ENCODE measurements around the gene TCP11. TPM values are rescaled to one million over a fixed set of nuclear protein-coding genes. Genes with fewer than 3 reads are reported as not detected.
"Not testable (repeated sequence)": the region's sequence is repeated elsewhere in the genome, so short reads cannot be mapped to it uniquely, and the experiment has no call there.

TCP11 gene
- polyA plus RNA-seq, 1 of the 3 experiments (the other 2 are of a cell fraction) = 0.16 TPM

DNA sequence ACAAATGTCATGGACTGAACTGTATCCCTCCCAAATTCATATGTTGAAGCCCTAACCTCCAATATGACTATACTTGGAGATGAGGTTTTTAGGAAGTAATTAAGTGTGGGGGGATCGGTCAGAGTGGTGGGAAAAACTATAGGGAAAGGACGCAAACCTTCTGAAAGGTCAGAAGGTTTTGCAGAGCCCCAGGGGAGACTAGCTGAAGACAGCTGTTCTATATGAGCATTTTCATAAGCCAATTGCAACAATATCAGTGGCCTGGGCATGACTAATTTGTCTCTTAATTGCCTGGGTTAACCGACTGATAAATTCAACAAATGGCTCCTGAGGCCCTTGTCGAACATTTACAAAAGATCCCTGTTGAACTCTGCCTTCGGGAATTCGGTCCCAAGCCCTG is 35.1 kb downstream of the TCP11 start:
- H3K9me3 ChIP-seq; H3K79me2 ChIP-seq (ENCODE audit: insufficient read depth); H3K36me3 ChIP-seq (replicated peaks in 1 of 2; ENCODE audit: control insufficient read depth in 1 of 2, insufficient read depth in 2 of 2, low read length in 1 of 2); H3K9ac ChIP-seq; H3K27ac ChIP-seq (ENCODE audit: low read depth in 2 of 2, low read length in 1 of 2); H2AFZ ChIP-seq (ENCODE audit: low read depth); H3K9me2 ChIP-seq; POLR2A ChIA-PET; H3F3A ChIP-seq (replicated peaks; ENCODE audit: insufficient read depth); H3K4me3 ChIP-seq (ENCODE audit: low read depth in 2 of 2, low read length in 1 of 2); DNase-seq; H3K4me1 ChIP-seq (ENCODE audit: control insufficient read depth in 1 of 2, insufficient read depth in 2 of 2, low read depth in 1 of 2, low read length in 1 of 2); H4K20me1 ChIP-seq (ENCODE audit: insufficient read depth); H3K27me3 ChIP-seq (ENCODE audit: insufficient read depth); H3K4me2 ChIP-seq: not testable (repeated sequence)
- CTCF ChIA-PET = interaction anchor here (1.1 to 1.6 kb wide), 2 partner anchors 34 to 122 kb away, joined by 3 to 4 read pairs; no protein-coding TSS in a partner anchor
- 49% methylated on average over 6 of the region's 6 CpGs for WGBS (ENCODE audit: low lambda C conversion rate)

DNA sequence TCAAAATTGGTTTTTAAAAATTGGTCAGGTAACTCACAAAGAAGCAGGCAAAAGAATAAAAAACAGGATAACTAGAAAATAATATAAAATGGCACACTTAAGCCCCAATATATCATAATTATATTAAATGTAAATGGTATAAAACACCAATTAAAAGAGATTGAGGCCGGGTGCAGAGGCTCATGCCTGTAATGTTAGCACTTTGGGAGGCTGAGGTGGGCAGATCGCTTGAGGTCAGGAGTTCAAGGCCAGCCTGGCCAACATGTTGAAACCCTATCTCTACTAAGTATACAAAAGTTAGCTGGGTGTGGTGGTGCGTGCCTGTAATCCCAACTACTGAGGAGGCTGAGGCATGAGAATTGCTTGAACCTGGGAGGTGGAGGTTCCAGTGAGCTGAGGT is 36.1 kb downstream of the TCP11 start:
- ChIA-PET POLR2A (no interaction called here), CTCF (interaction anchor here (1.1 kb wide), 1 partner anchor 35 kb away, joined by 3 read pairs; no protein-coding TSS in a partner anchor)
- no peak for DNase-seq

More for the DNA sequence above, 36.1 kb downstream of the TCP11 start:
- Histone ChIP-seq H3K36me3 (replicated peaks in 1 of 2; ENCODE audit: control insufficient read depth in 1 of 2, insufficient read depth in 2 of 2, low read length in 1 of 2) (no peaks in the 10 kb centered on the region), H2AFZ (ENCODE audit: low read depth) (no peak overlapping the region), H3K4me2 (no peak overlapping the region), H3K27ac (ENCODE audit: low read depth in 2 of 2, low read length in 1 of 2) (no peak overlapping the region), H4K20me1 (ENCODE audit: insufficient read depth) (no peaks in the 10 kb centered on the region), H3K9me3 (0 out of 2 replicates have a peak, but pooled peaks cover 6% of the 10 kb centered on the region), H3K4me3 (ENCODE audit: low read depth in 2 of 2, low read length in 1 of 2) (no peak overlapping the region), H3K9me2 (no peaks in the 10 kb centered on the region), H3K27me3 (ENCODE audit: insufficient read depth) (no peaks in the 10 kb centered on the region), H3F3A (replicated peaks; ENCODE audit: insufficient read depth) (no peaks in the 10 kb centered on the region), H3K4me1 (ENCODE audit: control insufficient read depth in 1 of 2, insufficient read depth in 2 of 2, low read depth in 1 of 2, low read length in 1 of 2) (no peaks in the 10 kb centered on the region), H3K79me2 (ENCODE audit: insufficient read depth) (no peaks in the 10 kb centered on the region), H3K9ac (no peak overlapping the region)
- WGBS (ENCODE audit: low lambda C conversion rate) = 72% methylated on average over 3 of the region's 3 CpGs
- TF ChIP-seq RFX5 (IDR thresholded peaks at IDR 0.05; ENCODE audit: low read length) (no peak), NRF1 (IDR thresholded peaks at IDR 0.05; ENCODE audit: low read depth, low read length) (no peak), TAF1 (IDR thresholded peaks at IDR 0.05; ENCODE audit: borderline replicate concordance, low read depth, low read length) (no peak), TEAD4 (IDR thresholded peaks at IDR 0.05; ENCODE audit: borderline replicate concordance, insufficient read depth) (no peak), FOSL2 (IDR thresholded peaks at IDR 0.05; ENCODE audit: borderline replicate concordance, low read depth) (no peak), RCOR1 (IDR thresholded peaks at IDR 0.05; ENCODE audit: low read length) (no peak), FOXJ3 (CRISPR knock-in tag; IDR thresholded peaks at IDR 0.05) (no peak), ELF1 (IDR thresholded peaks at IDR 0.05) (no peak), SMC3 (IDR thresholded peaks at IDR 0.05; ENCODE audit: low read depth, low read length) (no peak), NFIC (IDR thresholded peaks at IDR 0.05; ENCODE audit: borderline replicate concordance) (no peak), JUND (IDR thresholded peaks at IDR 0.05) (no peak), RXRA (IDR thresholded peaks at IDR 0.05; ENCODE audit: borderline replicate concordance, low read depth) (no peak)
- TF ChIP-seq, protein P1, sequence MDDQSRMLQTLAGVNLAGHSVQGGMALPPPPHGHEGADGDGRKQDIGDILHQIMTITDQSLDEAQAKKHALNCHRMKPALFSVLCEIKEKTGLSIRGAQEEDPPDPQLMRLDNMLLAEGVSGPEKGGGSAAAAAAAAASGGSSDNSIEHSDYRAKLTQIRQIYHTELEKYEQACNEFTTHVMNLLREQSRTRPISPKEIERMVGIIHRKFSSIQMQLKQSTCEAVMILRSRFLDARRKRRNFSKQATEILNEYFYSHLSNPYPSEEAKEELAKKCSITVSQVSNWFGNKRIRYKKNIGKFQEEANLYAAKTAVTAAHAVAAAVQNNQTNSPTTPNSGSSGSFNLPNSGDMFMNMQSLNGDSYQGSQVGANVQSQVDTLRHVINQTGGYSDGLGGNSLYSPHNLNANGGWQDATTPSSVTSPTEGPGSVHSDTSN (IDR thresholded peaks at IDR 0.05) = no peak
- TF ChIP-seq, protein P2, sequence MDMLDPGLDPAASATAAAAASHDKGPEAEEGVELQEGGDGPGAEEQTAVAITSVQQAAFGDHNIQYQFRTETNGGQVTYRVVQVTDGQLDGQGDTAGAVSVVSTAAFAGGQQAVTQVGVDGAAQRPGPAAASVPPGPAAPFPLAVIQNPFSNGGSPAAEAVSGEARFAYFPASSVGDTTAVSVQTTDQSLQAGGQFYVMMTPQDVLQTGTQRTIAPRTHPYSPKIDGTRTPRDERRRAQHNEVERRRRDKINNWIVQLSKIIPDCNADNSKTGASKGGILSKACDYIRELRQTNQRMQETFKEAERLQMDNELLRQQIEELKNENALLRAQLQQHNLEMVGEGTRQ (IDR thresholded peaks at IDR 0.05; ENCODE audit: borderline replicate concordance, low read depth, low read length) = no peak
- TF ChIP-seq, protein P3, sequence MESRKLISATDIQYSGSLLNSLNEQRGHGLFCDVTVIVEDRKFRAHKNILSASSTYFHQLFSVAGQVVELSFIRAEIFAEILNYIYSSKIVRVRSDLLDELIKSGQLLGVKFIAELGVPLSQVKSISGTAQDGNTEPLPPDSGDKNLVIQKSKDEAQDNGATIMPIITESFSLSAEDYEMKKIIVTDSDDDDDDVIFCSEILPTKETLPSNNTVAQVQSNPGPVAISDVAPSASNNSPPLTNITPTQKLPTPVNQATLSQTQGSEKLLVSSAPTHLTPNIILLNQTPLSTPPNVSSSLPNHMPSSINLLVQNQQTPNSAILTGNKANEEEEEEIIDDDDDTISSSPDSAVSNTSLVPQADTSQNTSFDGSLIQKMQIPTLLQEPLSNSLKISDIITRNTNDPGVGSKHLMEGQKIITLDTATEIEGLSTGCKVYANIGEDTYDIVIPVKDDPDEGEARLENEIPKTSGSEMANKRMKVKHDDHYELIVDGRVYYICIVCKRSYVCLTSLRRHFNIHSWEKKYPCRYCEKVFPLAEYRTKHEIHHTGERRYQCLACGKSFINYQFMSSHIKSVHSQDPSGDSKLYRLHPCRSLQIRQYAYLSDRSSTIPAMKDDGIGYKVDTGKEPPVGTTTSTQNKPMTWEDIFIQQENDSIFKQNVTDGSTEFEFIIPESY (IDR thresholded peaks at IDR 0.05; ENCODE audit: borderline replicate concordance, low read depth) = no peak

All from SK-N-SH (cell line).